ENCODE measurements around the gene BAG5. TPM values are rescaled to one million over a fixed set of nuclear protein-coding genes. Genes with fewer than 3 reads are reported as not detected.

The BAG5 gene
- total RNA-seq, 1 experiment from 2014 or later: 29.2 TPM

- no peak for TF ChIP-seq IRF1 (CRISPR knock-in tag; IDR thresholded peaks at IDR 0.05)
- no peak for TF ChIP-seq HMGXB4 (CRISPR knock-in tag; IDR thresholded peaks at IDR 0.05)
- TF ChIP-seq ZNF138 (CRISPR knock-in tag; conservative IDR thresholded peaks at IDR 0.05): no peak
- TF ChIP-seq ERG (CRISPR knock-in tag; IDR thresholded peaks at IDR 0.05): no peak
- TF ChIP-seq ZNF425 (CRISPR knock-in tag; conservative IDR thresholded peaks at IDR 0.05): no peak
- no peak for TF ChIP-seq ZNF396 (CRISPR knock-in tag; IDR thresholded peaks at IDR 0.05; ENCODE audit: borderline replicate concordance)
- no peak for TF ChIP-seq ATF1 (CRISPR knock-in tag; IDR thresholded peaks at IDR 0.05)
- TF ChIP-seq ZSCAN18 (CRISPR knock-in tag; IDR thresholded peaks at IDR 0.05): no peak
- no peak for TF ChIP-seq RORB (CRISPR knock-in tag; IDR thresholded peaks at IDR 0.05)
- TF ChIP-seq JUN (CRISPR knock-in tag; IDR thresholded peaks at IDR 0.05): no peak
- no peak for TF ChIP-seq CBFB (CRISPR knock-in tag; IDR thresholded peaks at IDR 0.05; ENCODE audit: low read depth)
- TF ChIP-seq FOXJ3 (CRISPR knock-in tag; IDR thresholded peaks at IDR 0.05; ENCODE audit: borderline replicate concordance): no peak
- no peak for TF ChIP-seq ZNF416 (CRISPR knock-in tag; IDR thresholded peaks at IDR 0.05)
- peak; percentile 56; the same call in 1 of the 2 replicates for TF ChIP-seq USF2 (CRISPR knock-in tag; IDR thresholded peaks at IDR 0.05)
- no peak for TF ChIP-seq ATF6 (CRISPR knock-in tag; IDR thresholded peaks at IDR 0.05)
- 0 out of 2 replicates have a peak, but pooled peaks have one; percentile 37 for TF ChIP-seq ZNF317 (CRISPR knock-in tag; IDR thresholded peaks at IDR 0.05; ENCODE audit: borderline replicate concordance, low read depth)
- TF ChIP-seq MAX (CRISPR knock-in tag; IDR thresholded peaks at IDR 0.05): peak; percentile 93
- TF ChIP-seq SOX15 (CRISPR knock-in tag; IDR thresholded peaks at IDR 0.05): no peak
- TF ChIP-seq USF1 (CRISPR knock-in tag; IDR thresholded peaks at IDR 0.05): no peak
- TF ChIP-seq SP1 (CRISPR knock-in tag; conservative IDR thresholded peaks at IDR 0.05): no peak
- TF ChIP-seq PRRX2 (CRISPR knock-in tag; IDR thresholded peaks at IDR 0.05): no peak
- no peak for TF ChIP-seq NR3C1 (CRISPR knock-in tag; conservative IDR thresholded peaks at IDR 0.05; ENCODE audit: low read depth)
- no peak for TF ChIP-seq ZNF512 (CRISPR knock-in tag; IDR thresholded peaks at IDR 0.05; ENCODE audit: borderline replicate concordance)
- no peak for TF ChIP-seq CDX4 (CRISPR knock-in tag; IDR thresholded peaks at IDR 0.05; ENCODE audit: borderline replicate concordance)
These were observed 44.7 kb upstream of the BAG5 start (continued) for GRCh38 chr14:103606963-103607668.

All from WTC11 (cell line).